H9 (cell line): Measurements from ENCODE around the gene COL4A6. TPM values are rescaled to one million over a fixed set of nuclear protein-coding genes. Genes with fewer than 3 reads are reported as not detected.

Experiments
- DNase-seq: peaks from one replicate; pipeline ENCODE4 v3.0.0-alpha.2; 2017
- H2AFZ ChIP-seq: one replicate; pipeline ENCODE4 v1.6.1; 2013; ENCODE audit warnings: mild to moderate bottlenecking, low read length, control low read depth, moderate library complexity
- H2AK5ac ChIP-seq: 2 replicates; pipeline ENCODE4 v1.6.1; 2013; ENCODE audit warnings: low read length, control low read depth, mixed read lengths; ENCODE audit not compliant: insufficient read length
- H2BK120ac ChIP-seq: one replicate; pipeline ENCODE4 v1.6.1; 2013; ENCODE audit warnings: low read depth, mild to moderate bottlenecking, low read length, control low read depth, inconsistent platforms; ENCODE audit not compliant: poor library complexity, severe bottlenecking
- H2BK12ac ChIP-seq: 2 replicates; pipeline ENCODE4 v1.6.1; 2013; ENCODE audit warnings: low read length, control low read depth, mixed read lengths, low read depth; ENCODE audit not compliant: insufficient read length
- H2BK15ac ChIP-seq: 2 replicates; pipeline ENCODE4 v1.6.1; 2013; ENCODE audit warnings: low read depth, low read length, control low read depth
- H2BK20ac ChIP-seq: one replicate; pipeline ENCODE4 v1.6.1; 2013; ENCODE audit warnings: low read depth, mild to moderate bottlenecking, low read length, control low read depth, inconsistent platforms; ENCODE audit not compliant: poor library complexity, severe bottlenecking
- H2BK5ac ChIP-seq: 2 replicates; pipeline ENCODE4 v1.6.1; 2013; ENCODE audit warnings: low read length, control low read depth, mixed read lengths; ENCODE audit not compliant: insufficient read length
- H3K14ac ChIP-seq: 2 replicates; pipeline ENCODE4 v1.6.1; 2013; ENCODE audit warnings: low read length, control low read depth; ENCODE audit not compliant: insufficient read depth
- H3K18ac ChIP-seq: 2 replicates; pipeline ENCODE4 v1.6.1; 2013; ENCODE audit warnings: low read depth, mild to moderate bottlenecking, mixed read lengths, low read length, control low read depth; ENCODE audit not compliant: insufficient read length
- H3K23ac ChIP-seq: 2 replicates; pipeline ENCODE4 v1.6.1; 2013; ENCODE audit warnings: low read length, control low read depth, mixed read lengths, low read depth; ENCODE audit not compliant: insufficient read length
- H3K23me2 ChIP-seq: 2 replicates; pipeline ENCODE4 v1.6.1; 2013; ENCODE audit warnings: low read depth, mild to moderate bottlenecking, mixed read lengths, low read length, control low read depth; ENCODE audit not compliant: insufficient read length, poor library complexity, severe bottlenecking
- H3K27ac ChIP-seq: 2 replicates; pipeline ENCODE4 v1.5.1; 2013; ENCODE audit warnings: low read length, control low read depth, mixed read lengths, low read depth; ENCODE audit not compliant: insufficient read length
- H3K27me3 ChIP-seq: 2 replicates; pipeline ENCODE4 v1.6.1; 2013; ENCODE audit warnings: low read length, control low read depth, inconsistent platforms; ENCODE audit not compliant: insufficient read depth
- H3K4ac ChIP-seq: 2 replicates; pipeline ENCODE4 v1.6.1; 2013; ENCODE audit warnings: low read depth, mild to moderate bottlenecking, control low read depth, inconsistent platforms, low read length, moderate library complexity
- H3K4me1 ChIP-seq: 2 replicates; pipeline ENCODE4 v1.6.1; 2013; ENCODE audit warnings: low read length, control low read depth, inconsistent platforms; ENCODE audit not compliant: insufficient read depth
- H3K4me2 ChIP-seq: 2 replicates; pipeline ENCODE4 v1.6.1; 2013; ENCODE audit warnings: low read length, control low read depth, mixed read lengths; ENCODE audit not compliant: insufficient read length, insufficient read depth
- H3K56ac ChIP-seq: 2 replicates; pipeline ENCODE4 v1.6.1; 2013; ENCODE audit warnings: low read depth, mild to moderate bottlenecking, mixed read lengths, low read length, control low read depth; ENCODE audit not compliant: insufficient read length
- H3K79me1 ChIP-seq: 2 replicates; pipeline ENCODE4 v1.6.1; 2013; ENCODE audit warnings: low read depth, mild to moderate bottlenecking, moderate library complexity, low read length, control low read depth, inconsistent platforms; ENCODE audit not compliant: insufficient read depth, poor library complexity, severe bottlenecking
- H3K79me2 ChIP-seq: 2 replicates; pipeline ENCODE4 v1.6.1; 2013; ENCODE audit warnings: low read length, control low read depth, inconsistent platforms; ENCODE audit not compliant: insufficient read depth
- H3K9ac ChIP-seq: 2 replicates; pipeline ENCODE4 v1.6.1; 2013; ENCODE audit warnings: low read length, control low read depth, mixed read lengths; ENCODE audit not compliant: insufficient read length; ENCODE audit errors: extremely low read depth
- H3K9me3 ChIP-seq: one replicate; pipeline ENCODE4 v1.6.1; 2013; ENCODE audit warnings: low read depth, low read length, inconsistent platforms; ENCODE audit not compliant: control insufficient read depth
- H3T11ph ChIP-seq: one replicate; pipeline ENCODE4 v1.6.1; 2013; ENCODE audit warnings: mild to moderate bottlenecking, low read length, control low read depth, inconsistent platforms
- H4K20me1 ChIP-seq: one replicate; pipeline ENCODE4 v1.6.1; 2013; ENCODE audit not compliant: control insufficient read depth, insufficient read length, insufficient read depth
- H4K5ac ChIP-seq: 2 replicates; pipeline ENCODE4 v1.6.1; 2013; ENCODE audit warnings: low read depth, mild to moderate bottlenecking, mixed read lengths, low read length, control low read depth; ENCODE audit not compliant: insufficient read length
- H4K8ac ChIP-seq: replicated peaks from 2 replicates; pipeline ENCODE4 v1.6.1; 2013; ENCODE audit warnings: low read length, control low read depth, mixed read lengths, low read depth; ENCODE audit not compliant: insufficient read length
- H4K91ac ChIP-seq: 2 replicates; pipeline ENCODE4 v1.6.1; 2013; ENCODE audit warnings: low read depth, mild to moderate bottlenecking, moderate library complexity, mixed read lengths, low read length, control low read depth; ENCODE audit not compliant: insufficient read length
- H3K27ac Mint-ChIP-seq, 3 experiments: 2 replicates in 2 of 3; 3 replicates in 1 of 3; pipeline ENCODE4 v1.8.0; 2020 to 2021; ENCODE audit warnings: mixed read lengths in 3 of 3, mild to moderate bottlenecking in 1 of 3, moderate library complexity in 1 of 3
- H3K27me3 Mint-ChIP-seq: 2 replicates; pipeline ENCODE4 v1.8.0; 2021; ENCODE audit warnings: low read depth, mild to moderate bottlenecking, moderate library complexity, mixed read lengths
- H3K36me3 Mint-ChIP-seq, 3 experiments: 2 replicates in 2 of 3; 3 replicates in 1 of 3; pipeline ENCODE4 v1.8.0; 2020 to 2021; ENCODE audit warnings: low read depth in 3 of 3, mixed read lengths in 3 of 3; ENCODE audit not compliant: insufficient read depth in 1 of 3
- H3K4me1 Mint-ChIP-seq, 2 experiments: 2 replicates each; pipeline ENCODE4 v1.8.0; 2020; ENCODE audit warnings: mixed read lengths in 2 of 2
- H3K4me3 Mint-ChIP-seq, 2 experiments: 2 replicates in 1 of 2; 3 replicates in 1 of 2; pipeline ENCODE4 v1.8.0; 2020 to 2021; ENCODE audit warnings: mild to moderate bottlenecking in 2 of 2, mixed read lengths in 2 of 2, moderate library complexity in 1 of 2
- H3K9me3 Mint-ChIP-seq, 2 experiments: 2 replicates in 1 of 2; 3 replicates in 1 of 2; pipeline ENCODE4 v1.8.0; 2020; ENCODE audit warnings: mild to moderate bottlenecking in 2 of 2, mixed read lengths in 2 of 2, moderate library complexity in 1 of 2
- CTCF ChIP-seq: fragments of 200-600 bp; sonication (generic); conservative IDR thresholded peaks from 3 replicates; pipeline ENCODE4 v1.8.0; 2021; ENCODE audit warnings: antibody characterized with exemption, mild to moderate bottlenecking
- WGBS: extraction: QIAGEN DNeasy Blood & Tissue Kit; methylation state at CpG from one replicate; pipeline ENCODE4 v1.1.7; 2013; ENCODE audit warnings: missing lambda C conversion rate, low lambda C conversion rate, mixed read lengths; ENCODE audit not compliant: insufficient read length; ENCODE audit errors: extremely low coverage; 5-methylcytosine and 5-hydroxymethylcytosine counted together
- total RNA-seq: library from RNA; stranded (reverse); gene quantifications from 2 replicates; pipeline ENCODE4 v1.2.1, GENCODE V29; 2021

Gene COL4A6
- total RNA-seq, 1 experiment from 2014 or later = 16.7 TPM

GRCh38 chrX:108162265-108162664 is 276.0 kb downstream of the COL4A6 start:
- no peak overlapping the region for H2BK5ac ChIP-seq
- H3K14ac ChIP-seq = no peak overlapping the region
- no peaks in the 10 kb centered on the region for H3K9me3 ChIP-seq
- no peak overlapping the region for H2BK20ac ChIP-seq
- no peaks in the 10 kb centered on the region for H3K79me2 ChIP-seq
- no peak overlapping the region for H3T11ph ChIP-seq
- Mint-ChIP-seq H3K27ac (no peak overlapping the region), H3K4me3 (no peak overlapping the region; a peak in 1 of 5 replicates), H3K27me3 (no peaks in the 10 kb centered on the region; the same call in 1 of the 2 replicates), H3K4me1 (peaks cover 0 to 6% of the 10 kb centered on the region in 2 experiments; a peak in 3 of 4 replicates), H3K36me3 (peaks cover 0 to 10% (median 7%) of the 10 kb centered on the region in 3 experiments; a peak in 5 of 7 replicates), H3K9me3 (no peaks in the 10 kb centered on the region)
- no peak overlapping the region for H4K91ac ChIP-seq
- no peaks in the 10 kb centered on the region for H3K4me1 ChIP-seq
- H2BK12ac ChIP-seq = no peak overlapping the region
- H3K4ac ChIP-seq = no peak overlapping the region
- no peak overlapping the region for H2BK15ac ChIP-seq
- H2AK5ac ChIP-seq = no peak overlapping the region
- no peak overlapping the region for H4K5ac ChIP-seq
- H4K8ac ChIP-seq = no peak overlapping the region
- no peak overlapping the region for H3K9ac ChIP-seq
- no CpG with 5 or more reads among the region's 4 CpGs for WGBS
- no peak overlapping the region for H2AFZ ChIP-seq
- no peak overlapping the region for H3K23ac ChIP-seq
- H3K4me2 ChIP-seq = no peak overlapping the region
- H4K20me1 ChIP-seq = no peaks in the 10 kb centered on the region
- no peaks in the 10 kb centered on the region for H3K23me2 ChIP-seq
- H3K56ac ChIP-seq = no peak overlapping the region
- H2BK120ac ChIP-seq = no peak overlapping the region
- no peaks in the 10 kb centered on the region for H3K79me1 ChIP-seq
- TF ChIP-seq CTCF = no peak
- H3K18ac ChIP-seq = no peak overlapping the region
- DNase-seq = no peak
- H3K27ac ChIP-seq = no peak overlapping the region
- no peaks in the 10 kb centered on the region for H3K27me3 ChIP-seq
